Measurements from ENCODE around the gene PHEX.
"Not testable (repeated sequence)": the region's sequence is repeated elsewhere in the genome, so short reads cannot be mapped to it uniquely, and the experiment has no call there.

Gene PHEX

GRCh38 chrX:22272613-22273012 lies 240.5 kb downstream of the PHEX start, which contains the start of gene CBLL2:
Gene CBLL2, plus strand, starts transcription at chrX:22272913. Its CDS starts 79 bp downstream, at chrX:22272992.
- no peak for DNase-seq

GRCh38 chrX:22273714-22274317 lies 241.7 kb downstream of the PHEX start:
- DNase-seq: no peak

GRCh38 chrX:22276781-22277180 lies 244.7 kb downstream of the PHEX start:
- DNase-seq: no peak

- no peak for DNase-seq
These were observed 246.2 kb downstream of the PHEX start for GRCh38 chrX:22278375-22278774.

GRCh38 chrX:22289209-22289608 lies 257.1 kb downstream of the PHEX start:
- not testable (repeated sequence) for DNase-seq

GRCh38 chrX:22296871-22297270 lies 264.7 kb downstream of the PHEX start:
- DNase-seq: no peak

- peak; percentile 68 for DNase-seq
These were observed 268.0 kb downstream of the PHEX start for GRCh38 chrX:22300130-22300529.

Measured in NCI-H2107 (cell line).